Gastroesophageal sphincter (tissue), 4 donors: ENCODE results near the gene PTPRJ. TPM values are rescaled to one million over a fixed set of nuclear protein-coding genes. Genes with fewer than 3 reads are reported as not detected.
"Not testable (repeated sequence)": the region's sequence is repeated elsewhere in the genome, so short reads cannot be mapped to it uniquely, and the experiment has no call there.

Source experiments
- ATAC-seq: fragments of 150-250 bp; one replicate; pipeline ENCODE4 v1.9.1; 2016; ENCODE audit warnings: mild to moderate bottlenecking, moderate library complexity
- H3K27ac ChIP-seq, 4 donors: fragments of 200-600 bp; sonication (generic) in 3 of 4; 1 replicate in 3 of 4; 2 replicates in 1 of 4; pipeline ENCODE4 v1.5.1; 2016 to 2019
- H3K27me3 ChIP-seq: fragments of 200-600 bp; sonication (generic); one replicate; pipeline ENCODE4 v1.5.1; 2019
- H3K36me3 ChIP-seq, 2 donors: fragments of 200-600 bp; sonication (generic); one replicate each; pipeline ENCODE4 v1.5.1; 2019; ENCODE audit warnings: control low read depth in 1 of 2
- H3K4me1 ChIP-seq, 3 donors: fragments of 200-600 bp; sonication (generic); 1 replicate in 2 of 3; 2 replicates in 1 of 3; pipeline ENCODE4 v1.5.1; 2016 to 2019; ENCODE audit warnings: control low read depth in 2 of 3
- H3K4me3 ChIP-seq, 2 donors: fragments of 200-600 bp; sonication (generic); one replicate each; pipeline ENCODE4 v1.5.1; 2019; ENCODE audit warnings: mild to moderate bottlenecking in 1 of 2, moderate library complexity in 1 of 2
- H3K9me3 ChIP-seq, 3 donors: fragments of 200-600 bp; sonication (generic); one replicate each; pipeline ENCODE4 v1.5.1; 2017 to 2019; ENCODE audit warnings: control low read depth in 2 of 3
- CTCF ChIP-seq, 4 experiments: fragments of 200-600 bp in 2 of 4; fragments of 450-650 bp in 2 of 4; sonication (generic) in 1 of 4; IDR thresholded peaks; one replicate each; pipeline ENCODE4 v1.5.1; 2017 to 2019; ENCODE audit warnings: antibody characterized with exemption in 4 of 4, mild to moderate bottlenecking in 2 of 4, moderate library complexity in 2 of 4
- EP300 ChIP-seq: sonication (generic); formaldehyde crosslinking; IDR thresholded peaks from one replicate; pipeline ENCODE4 v1.6.1; 2017; ENCODE audit warnings: antibody characterized with exemption, mild to moderate bottlenecking
- POLR2A ChIP-seq, 2 donors: fragments of 450-650 bp; IDR thresholded peaks; one replicate each; pipeline ENCODE4 v1.6.1; 2017; ENCODE audit warnings: antibody characterized with exemption in 2 of 2, mild to moderate bottlenecking in 2 of 2, moderate library complexity in 1 of 2
- POLR2AphosphoS5 ChIP-seq: sonication (generic); formaldehyde crosslinking; IDR thresholded peaks from one replicate; pipeline ENCODE4 v1.6.1; 2017; ENCODE audit warnings: antibody characterized with exemption
- WGBS, 2 donors: methylation state at CpG; one replicate each; pipeline ENCODE4 v1.1.5; 2018; ENCODE audit warnings: low coverage in 1 of 2; 5-methylcytosine and 5-hydroxymethylcytosine counted together
- total RNA-seq, 4 donors: library from RNA; depleted of rRNA; stranded (reverse); fragments of >200 nt; gene quantifications; one replicate each; pipeline ENCODE4 v1.1.0, GENCODE V29; 2016

PTPRJ gene
- total RNA-seq, 4 donors from 2014 or later = 5.4 to 13.5 (median 10.5) TPM

- no peaks in the 10 kb centered on the region for H3K9me3 ChIP-seq
- 90 to 100% methylated on average over 1 to 2 of the region's 6 CpGs for WGBS, 2 donors
- TF ChIP-seq CTCF (IDR thresholded peaks at IDR 0.05) (no peak), POLR2AphosphoS5 (no peak), EP300 (no peak), POLR2A (IDR thresholded peaks at IDR 0.05) (no peak)
Observed at GRCh38 chr11:48129697-48130395, 149.5 kb downstream of the PTPRJ start.

GRCh38 chr11:48134221-48134922 lies 154.0 kb downstream of the PTPRJ start:
- no peak overlapping the region for H3K4me3 ChIP-seq
- H3K9me3 ChIP-seq = no peaks in the 10 kb centered on the region
- ATAC-seq = no peak
- WGBS, 2 donors = 75 to 86% methylated on average over 1 to 10 of the region's 10 CpGs
- H3K36me3 ChIP-seq = peaks cover 0 to 14% of the 10 kb centered on the region in 2 donors
- no peak overlapping the region for H3K27ac ChIP-seq
- no peaks in the 10 kb centered on the region for H3K27me3 ChIP-seq
- TF ChIP-seq POLR2A (IDR thresholded peaks at IDR 0.05) = no peak
- no peak for TF ChIP-seq CTCF (IDR thresholded peaks at IDR 0.05)
- no peak for TF ChIP-seq EP300
- TF ChIP-seq POLR2AphosphoS5 = no peak
- H3K4me1 ChIP-seq = no peaks in the 10 kb centered on the region

More at GRCh38 chr11:48129697-48130395, 149.5 kb downstream of the PTPRJ start:
- no peak overlapping the region for H3K4me3 ChIP-seq
- no peaks in the 10 kb centered on the region for H3K4me1 ChIP-seq
- ATAC-seq = no peak
- H3K27ac ChIP-seq = no peak overlapping the region
- H3K36me3 ChIP-seq = peaks cover 0 to 50% of the 10 kb centered on the region in 2 donors
- no peaks in the 10 kb centered on the region for H3K27me3 ChIP-seq

- Histone ChIP-seq H3K4me1 (no peaks in the 10 kb centered on the region), H3K4me3 (no peak overlapping the region), H3K27ac (no peak overlapping the region), H3K9me3 (no peaks in the 10 kb centered on the region), H3K36me3 (peaks cover 0 to 16% of the 10 kb centered on the region in 2 donors), H3K27me3 (no peaks in the 10 kb centered on the region)
- no peak for ATAC-seq
- no peak for TF ChIP-seq CTCF (IDR thresholded peaks at IDR 0.05)
- TF ChIP-seq POLR2A (IDR thresholded peaks at IDR 0.05) = no peak
- TF ChIP-seq EP300 = no peak
- TF ChIP-seq POLR2AphosphoS5 = no peak
Observed at GRCh38 chr11:48138222-48138621, 157.9 kb downstream of the PTPRJ start.

GRCh38 chr11:48139896-48140295 lies 159.5 kb downstream of the PTPRJ start:
- H3K27me3 ChIP-seq, H3K4me1 ChIP-seq, ATAC-seq, H3K27ac ChIP-seq, H3K4me3 ChIP-seq, H3K9me3 ChIP-seq: not testable (repeated sequence)
- peaks cover 0 to 28% of the 10 kb centered on the region in 2 donors for H3K36me3 ChIP-seq
- WGBS, 2 donors = 100% methylated on average over 1 to 2 of the region's 3 CpGs

- no peaks in the 10 kb centered on the region for H3K4me1 ChIP-seq
- no peak for ATAC-seq
- H3K36me3 ChIP-seq = peaks cover 0 to 42% of the 10 kb centered on the region in 2 donors
- WGBS, 2 donors = 40 to 50% methylated on average over 1 to 3 of the region's 3 CpGs
- no peak overlapping the region for H3K4me3 ChIP-seq
- TF ChIP-seq EP300 (no peak), POLR2AphosphoS5 (no peak), POLR2A (IDR thresholded peaks at IDR 0.05) (no peak), CTCF (IDR thresholded peaks at IDR 0.05) (no peak)
- no peaks in the 10 kb centered on the region for H3K27me3 ChIP-seq
- no peak overlapping the region for H3K27ac ChIP-seq
- no peaks in the 10 kb centered on the region for H3K9me3 ChIP-seq
Observed at GRCh38 chr11:48141475-48142122, 161.2 kb downstream of the PTPRJ start.
